GM18505 (cell line): ENCODE data around the gene KRT71.

Experiments
- ATAC-seq: cut with Tn5 transposase; IDR thresholded peaks from one replicate; pipeline ENCODE4 v1.9.1; 2021; ENCODE audit not compliant: unreplicated experiment
- POLR2A ChIP-seq: IDR thresholded peaks from 4 replicates; pipeline ENCODE4 v1.6.1; 2011; ENCODE audit warnings: borderline replicate concordance; ENCODE audit not compliant: insufficient read depth, insufficient read length; ENCODE audit errors: extremely low read depth

KRT71 gene

DNA sequence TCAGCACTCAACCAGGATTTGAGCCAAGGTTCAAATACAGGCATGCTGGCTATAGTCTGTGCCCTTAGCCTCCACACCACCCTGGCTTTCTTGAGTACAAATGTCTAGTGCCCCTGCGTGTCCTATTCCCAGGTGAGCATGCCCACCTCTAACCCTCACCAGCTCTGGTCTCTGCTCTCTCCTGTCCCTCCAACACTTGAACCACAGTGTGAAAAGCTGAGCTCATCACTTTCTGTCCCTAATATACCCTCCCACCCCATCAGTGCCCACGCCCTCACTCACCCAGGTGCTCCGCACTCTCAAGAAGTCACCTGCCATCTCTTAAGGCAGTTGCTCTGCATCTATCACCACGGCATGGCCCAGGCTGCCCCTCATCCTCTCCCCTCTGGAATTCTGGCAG is 7.0 kb upstream of the KRT71 start:
- ATAC-seq: no peak
- TF ChIP-seq POLR2A: no peak

DNA sequence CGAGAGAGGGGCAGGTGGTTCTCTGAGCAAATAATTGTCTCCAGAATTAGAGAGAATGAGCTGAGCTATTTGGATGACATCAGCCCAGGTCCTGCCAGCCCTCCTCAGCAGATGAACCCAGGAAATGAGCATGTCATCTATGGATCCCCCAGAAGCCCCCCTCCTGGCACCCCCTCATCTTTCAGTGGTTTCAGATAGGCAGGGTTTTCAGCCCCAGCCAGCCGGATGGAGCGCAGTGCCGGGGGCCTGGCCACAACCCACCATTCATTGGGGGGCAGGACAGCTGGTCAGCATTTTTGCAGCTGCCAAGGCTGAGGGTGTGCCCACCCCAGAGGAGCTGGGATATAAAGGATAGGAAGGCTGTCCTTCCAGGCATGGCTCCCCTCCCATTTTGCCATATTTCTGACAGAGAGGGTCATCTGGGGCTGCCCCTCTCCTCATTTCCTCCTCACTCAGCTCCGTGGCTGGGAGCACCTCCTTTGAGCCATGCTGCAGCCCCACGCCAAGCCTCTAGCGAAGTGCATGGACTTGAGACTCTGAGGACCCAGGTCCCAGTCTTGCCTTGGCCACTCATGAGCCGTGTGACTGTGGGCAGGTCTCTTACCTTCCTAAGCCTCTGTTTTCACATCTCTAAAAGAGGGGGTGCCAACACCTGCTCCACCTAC is 6.0 kb upstream of the KRT71 start:
- ATAC-seq: no peak
- TF ChIP-seq POLR2A: no peak

DNA sequence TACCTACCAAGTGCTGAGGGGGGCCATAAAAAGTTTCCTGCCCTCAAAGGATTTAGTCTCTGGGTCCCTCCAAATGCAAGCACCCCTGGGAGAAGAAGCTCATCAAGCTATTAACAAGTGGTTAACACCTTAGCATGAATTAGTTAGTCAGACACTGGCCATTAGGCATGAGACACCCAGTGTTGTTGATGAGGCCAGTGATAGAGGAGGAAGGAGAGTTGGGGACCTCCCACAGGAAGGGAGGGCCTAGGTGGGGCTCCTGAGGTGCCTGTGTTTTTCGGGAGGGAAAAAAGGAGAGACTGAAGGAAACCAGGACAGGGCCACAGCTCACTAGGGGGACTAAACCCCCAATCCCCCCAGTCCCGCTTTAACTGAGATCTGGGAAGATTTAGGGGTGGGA is 4.5 kb upstream of the KRT71 start:
- TF ChIP-seq POLR2A: no peak
- ATAC-seq: no peak

DNA sequence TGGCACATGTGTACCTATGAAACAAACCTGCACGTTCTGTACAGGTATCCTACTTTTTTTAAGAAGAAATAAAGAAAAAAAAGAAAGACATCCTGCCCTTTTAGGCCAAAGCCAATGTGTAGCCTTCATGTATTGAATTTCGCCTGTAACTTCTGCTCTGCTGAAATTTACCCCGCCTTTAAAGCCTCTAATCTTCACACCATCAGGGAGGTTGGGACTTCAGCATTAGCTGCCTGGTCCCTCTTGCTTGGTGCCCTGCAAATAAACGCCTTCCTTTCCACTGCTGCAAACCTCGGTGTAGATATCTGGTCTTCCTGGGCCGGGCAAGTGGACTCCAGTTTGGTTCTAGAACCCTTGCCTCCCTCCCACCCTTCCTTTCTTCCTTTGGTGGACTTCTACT is 2.6 kb upstream of the KRT71 start:
- TF ChIP-seq POLR2A: no peak
- ATAC-seq: no peak

DNA sequence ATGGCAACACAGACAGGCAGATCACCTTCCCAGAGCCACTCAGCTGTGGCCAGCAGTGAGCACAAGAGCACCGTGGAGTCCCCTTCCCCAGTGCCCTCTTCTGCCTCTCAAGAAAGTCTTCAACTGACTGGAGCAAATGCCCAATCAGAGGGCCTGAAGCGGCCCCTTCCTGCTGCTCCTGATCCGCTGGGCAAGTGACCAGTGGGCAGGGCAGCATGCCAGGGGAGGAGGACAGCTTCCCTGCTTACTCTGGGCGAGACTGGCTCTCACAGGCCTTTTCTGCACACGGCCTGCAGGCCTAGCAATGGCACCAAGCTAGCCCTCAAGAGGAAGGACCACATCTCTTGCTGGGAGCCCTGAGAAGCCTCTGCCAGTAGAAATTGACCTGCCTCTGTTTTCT is 890 bp downstream of the KRT71 start:
- ATAC-seq: no peak
- no peak for TF ChIP-seq POLR2A

DNA sequence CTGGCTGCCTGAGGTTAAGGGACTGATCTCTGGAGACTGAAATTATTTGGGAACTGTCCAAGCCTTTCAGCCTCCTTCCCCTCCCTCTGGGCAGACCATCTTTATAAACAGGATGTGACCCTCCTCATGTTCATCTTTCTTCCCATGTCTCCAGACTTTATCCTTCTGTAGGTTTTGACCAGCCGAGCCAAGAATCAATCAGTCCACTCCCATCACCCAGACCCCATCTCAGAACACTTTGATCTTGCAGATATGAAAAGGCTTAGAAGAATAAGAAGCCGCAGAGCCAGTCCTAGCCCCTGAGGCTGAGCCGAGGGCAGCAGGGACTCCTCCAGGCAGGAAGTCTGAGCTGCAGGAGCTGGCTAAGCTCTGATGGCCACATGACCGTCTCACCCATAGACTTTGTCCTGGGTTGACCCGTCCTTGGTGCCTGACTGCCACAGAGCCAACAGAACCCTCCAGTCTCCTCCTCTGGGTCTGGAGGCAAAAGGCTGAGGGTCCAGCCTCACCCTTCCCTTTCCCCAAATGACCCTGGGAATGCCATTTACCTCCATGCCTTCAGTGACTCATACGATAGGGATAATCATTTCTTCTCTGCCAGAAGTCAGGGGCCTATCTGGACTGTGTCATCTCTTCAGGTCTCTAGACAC is 1.6 kb downstream of the KRT71 start:
- no peak for TF ChIP-seq POLR2A
- ATAC-seq: no peak

DNA sequence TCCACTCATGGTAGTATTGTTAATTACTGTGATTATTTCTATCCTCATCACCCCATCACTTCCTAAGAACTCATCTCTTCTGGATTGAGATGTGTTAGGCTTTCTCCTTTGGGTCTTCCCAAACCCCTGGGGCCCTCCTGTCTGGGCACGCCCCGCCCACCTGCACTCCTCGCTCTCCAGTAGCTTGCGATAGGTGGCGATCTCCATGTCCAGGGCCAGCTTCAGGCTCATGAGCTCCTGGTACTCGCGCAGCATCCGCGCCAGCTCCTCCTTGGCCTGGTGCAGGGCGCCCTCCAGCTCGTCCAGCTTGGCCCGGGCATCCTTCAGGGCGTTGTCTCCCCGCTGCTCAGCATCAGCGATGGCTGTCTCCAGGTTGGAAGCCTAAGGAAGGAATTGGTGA is 6.8 kb downstream of the KRT71 start:
- TF ChIP-seq POLR2A: no peak
- no peak for ATAC-seq

DNA sequence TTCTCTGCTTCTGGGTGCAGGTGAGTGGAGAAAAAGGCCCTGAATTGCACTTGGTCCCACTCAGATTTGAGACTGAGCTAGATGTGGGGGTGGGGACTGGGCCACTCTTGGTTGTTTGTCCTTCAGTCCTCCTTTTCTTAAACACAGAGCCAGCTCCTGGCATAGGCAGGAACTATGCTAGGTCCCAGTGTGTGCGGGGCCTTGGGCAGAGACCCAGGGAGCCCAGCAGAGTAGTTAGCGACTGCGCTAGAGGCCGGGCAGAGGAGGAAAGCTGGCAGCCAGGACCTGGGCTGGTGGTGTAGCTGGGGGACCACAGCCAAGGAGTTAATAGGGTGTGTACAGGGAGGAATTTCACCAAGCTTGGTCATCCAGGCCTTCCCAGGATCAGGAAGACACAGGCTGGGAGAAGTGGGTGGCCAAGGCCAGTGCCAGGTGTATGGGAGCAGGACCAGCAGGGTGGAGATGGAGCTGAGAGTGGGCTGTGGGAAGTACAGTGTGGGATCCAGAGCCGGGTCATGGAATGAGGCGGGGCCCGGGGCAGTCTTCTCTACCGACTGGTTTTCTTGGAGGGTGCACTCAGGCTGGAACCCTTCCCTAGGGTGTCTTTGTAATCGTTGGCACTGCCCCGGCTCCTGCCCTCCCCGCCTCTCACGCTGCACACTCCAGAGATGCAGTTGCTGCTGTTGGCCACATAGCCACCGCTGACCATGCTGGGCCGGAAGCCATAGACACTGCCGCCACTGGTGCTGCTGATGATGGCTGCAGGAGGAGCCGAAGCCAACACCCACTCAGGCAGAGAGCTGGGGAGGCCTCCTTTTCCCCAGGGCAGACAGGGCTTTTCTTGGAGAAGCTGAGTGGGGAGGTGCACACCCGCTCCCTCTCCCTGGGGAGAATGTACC is 8.7 kb downstream of the KRT71 start:
- no peak for ATAC-seq
- TF ChIP-seq POLR2A: no peak

DNA sequence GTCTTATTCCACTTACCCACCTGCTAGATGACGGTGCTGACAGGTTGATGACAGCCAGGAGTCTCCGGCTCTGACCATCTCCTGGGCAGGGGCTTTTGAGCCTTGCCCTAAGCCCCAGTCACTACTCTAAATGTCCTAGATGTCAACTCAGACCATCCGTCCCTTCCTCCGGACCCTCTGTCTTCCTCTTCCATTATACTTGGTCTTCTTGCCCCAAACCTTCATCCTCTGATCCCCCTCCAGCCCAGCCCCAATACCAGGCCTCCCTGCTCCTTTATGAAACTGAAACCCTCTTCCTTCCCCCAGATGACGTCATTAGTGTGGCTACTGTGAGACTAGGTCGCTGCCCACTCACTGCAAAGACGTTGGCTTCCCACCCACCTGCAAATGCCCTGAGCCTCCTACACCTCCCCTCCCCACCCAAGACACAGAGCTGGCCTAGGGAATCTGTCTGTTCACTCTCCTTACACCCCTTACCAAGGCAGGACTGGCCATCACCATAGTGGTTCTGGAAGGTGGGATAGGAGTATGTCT is 10.1 kb downstream of the KRT71 start:
- no peak for ATAC-seq

DNA sequence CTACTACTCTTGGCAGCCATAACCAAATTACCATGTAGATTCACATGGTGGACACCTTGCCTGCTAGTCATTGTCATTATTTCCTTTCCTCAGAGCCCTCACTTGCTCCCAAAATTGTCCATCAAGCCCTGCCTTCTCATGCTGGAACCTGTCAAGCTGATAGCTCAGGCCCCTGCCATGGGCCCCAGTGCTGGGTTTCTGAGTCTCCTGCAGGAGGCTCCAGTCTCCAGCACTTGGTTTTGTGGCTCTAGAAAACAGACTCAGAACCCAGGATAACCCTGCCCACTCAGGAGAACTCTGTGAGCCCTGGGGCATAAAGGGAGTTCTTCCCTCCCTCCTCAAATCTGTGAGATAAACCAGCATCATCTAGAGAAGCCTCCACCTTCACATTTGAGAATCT is 10.8 kb downstream of the KRT71 start:
- no peak for ATAC-seq
- no peak for TF ChIP-seq POLR2A

More for the DNA sequence above, 10.1 kb downstream of the KRT71 start:
- TF ChIP-seq POLR2A: no peak

DNA sequence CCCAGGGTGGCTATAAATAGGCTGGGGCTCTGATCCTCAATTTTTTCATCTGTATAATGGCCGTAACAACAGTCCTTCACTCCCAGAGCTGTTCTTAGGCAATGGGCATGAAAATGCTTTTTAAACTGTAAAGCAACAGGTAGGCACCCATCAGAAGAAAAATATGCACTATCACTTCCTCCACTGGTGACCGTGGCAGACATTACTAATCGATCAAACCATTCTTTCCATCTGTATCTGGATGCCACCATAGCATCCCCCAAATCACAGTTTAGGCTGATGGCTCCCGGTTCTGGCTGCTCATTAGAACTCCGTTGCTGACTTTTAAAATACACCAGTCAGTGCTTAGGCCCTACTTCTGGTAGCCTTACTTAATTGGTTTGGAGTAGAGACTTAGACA is 11.2 kb downstream of the KRT71 start:
- no peak for TF ChIP-seq POLR2A
- no peak for ATAC-seq

DNA sequence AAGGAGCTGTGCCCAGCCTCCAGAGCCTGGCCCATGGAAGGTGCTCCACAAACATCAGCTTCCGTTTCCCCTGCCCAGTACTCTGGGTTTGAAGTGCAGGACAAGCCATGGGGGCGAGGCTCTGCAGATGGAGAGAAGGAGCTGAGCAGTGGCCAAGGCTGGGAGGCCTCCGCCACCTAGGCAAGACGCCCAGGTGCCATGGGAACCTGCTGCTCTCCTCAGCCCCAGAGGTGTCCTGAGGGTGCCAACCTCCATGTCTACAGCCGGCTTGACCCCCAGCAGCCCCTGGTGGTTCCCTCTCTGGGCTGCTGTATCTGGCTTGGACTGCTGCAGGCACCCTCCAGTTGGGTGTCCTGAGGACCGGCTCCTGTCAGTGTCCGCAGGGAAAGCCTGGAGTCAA is 12.4 kb downstream of the KRT71 start:
- ATAC-seq: no peak
- no peak for TF ChIP-seq POLR2A

DNA sequence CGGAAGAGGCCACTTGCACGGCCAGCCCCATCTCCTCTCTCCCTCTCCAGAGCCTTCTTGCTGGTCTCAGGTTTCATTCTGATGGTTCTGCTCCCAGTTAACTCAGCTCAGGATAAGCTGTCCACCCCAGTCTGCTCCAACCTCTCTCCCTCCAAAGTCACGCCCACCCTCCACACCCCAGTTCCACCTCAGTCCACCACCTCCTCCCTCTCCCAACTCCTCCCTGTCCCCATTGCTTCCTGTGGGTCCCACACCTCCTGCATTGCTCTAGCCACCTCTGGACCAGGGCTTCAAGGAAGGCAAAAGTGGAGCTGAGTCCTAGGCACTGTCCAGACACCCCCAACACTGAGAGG is 13.1 kb downstream of the KRT71 start:
- TF ChIP-seq POLR2A: no peak

More for the DNA sequence above, 13.1 kb downstream of the KRT71 start:
- ATAC-seq: no peak
